PFSK-1 (cell line): ENCODE measurements around the gene ALDH18A1.

Experiments used
- POLR2AphosphoS5 ChIP-seq: IDR thresholded peaks from 2 replicates; pipeline ENCODE4 v1.6.1; 2012; ENCODE audit warnings: low read depth, mild to moderate bottlenecking, control low read depth, low read length, moderate library complexity
- TAF1 ChIP-seq: IDR thresholded peaks from 2 replicates; pipeline ENCODE4 v1.6.1; 2012; ENCODE audit warnings: low read length, control low read depth, borderline replicate concordance; ENCODE audit not compliant: insufficient read depth
- TF ChIP-seq, protein P1 (sequence below), 2 experiments: IDR thresholded peaks; 2 replicates each; pipeline versions ENCODE4 v1.6.1 to v1.8.0; 2011 to 2012; ENCODE audit warnings: low read depth in 2 of 2, low read length in 2 of 2, control low read depth in 1 of 2, inconsistent platforms in 1 of 2, mild to moderate bottlenecking in 1 of 2, moderate library complexity in 1 of 2; ENCODE audit not compliant: insufficient read depth in 1 of 2

DNA sequence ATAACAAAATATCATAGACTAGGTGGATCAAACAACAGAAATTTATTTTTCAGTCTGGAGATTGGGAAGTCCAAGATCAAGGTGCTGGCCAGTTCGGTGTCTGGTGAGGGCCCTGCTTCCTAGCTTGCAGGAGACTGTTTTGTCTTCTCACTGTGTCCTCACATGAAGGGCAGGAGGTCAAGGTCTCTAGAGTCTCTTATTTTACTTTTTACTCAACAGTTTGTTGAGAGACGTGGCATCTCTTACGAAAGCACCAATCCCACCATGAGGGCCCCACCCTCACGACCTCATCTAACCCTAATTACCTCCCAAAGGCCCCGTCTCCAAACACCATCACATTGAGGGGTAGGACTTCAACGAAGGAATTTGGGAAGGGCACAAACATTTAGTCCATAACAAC, 54.1 kb downstream of the ALDH18A1 start:
- TF ChIP-seq POLR2AphosphoS5 (no peak), TAF1 (no peak)
- TF ChIP-seq, protein P1, sequence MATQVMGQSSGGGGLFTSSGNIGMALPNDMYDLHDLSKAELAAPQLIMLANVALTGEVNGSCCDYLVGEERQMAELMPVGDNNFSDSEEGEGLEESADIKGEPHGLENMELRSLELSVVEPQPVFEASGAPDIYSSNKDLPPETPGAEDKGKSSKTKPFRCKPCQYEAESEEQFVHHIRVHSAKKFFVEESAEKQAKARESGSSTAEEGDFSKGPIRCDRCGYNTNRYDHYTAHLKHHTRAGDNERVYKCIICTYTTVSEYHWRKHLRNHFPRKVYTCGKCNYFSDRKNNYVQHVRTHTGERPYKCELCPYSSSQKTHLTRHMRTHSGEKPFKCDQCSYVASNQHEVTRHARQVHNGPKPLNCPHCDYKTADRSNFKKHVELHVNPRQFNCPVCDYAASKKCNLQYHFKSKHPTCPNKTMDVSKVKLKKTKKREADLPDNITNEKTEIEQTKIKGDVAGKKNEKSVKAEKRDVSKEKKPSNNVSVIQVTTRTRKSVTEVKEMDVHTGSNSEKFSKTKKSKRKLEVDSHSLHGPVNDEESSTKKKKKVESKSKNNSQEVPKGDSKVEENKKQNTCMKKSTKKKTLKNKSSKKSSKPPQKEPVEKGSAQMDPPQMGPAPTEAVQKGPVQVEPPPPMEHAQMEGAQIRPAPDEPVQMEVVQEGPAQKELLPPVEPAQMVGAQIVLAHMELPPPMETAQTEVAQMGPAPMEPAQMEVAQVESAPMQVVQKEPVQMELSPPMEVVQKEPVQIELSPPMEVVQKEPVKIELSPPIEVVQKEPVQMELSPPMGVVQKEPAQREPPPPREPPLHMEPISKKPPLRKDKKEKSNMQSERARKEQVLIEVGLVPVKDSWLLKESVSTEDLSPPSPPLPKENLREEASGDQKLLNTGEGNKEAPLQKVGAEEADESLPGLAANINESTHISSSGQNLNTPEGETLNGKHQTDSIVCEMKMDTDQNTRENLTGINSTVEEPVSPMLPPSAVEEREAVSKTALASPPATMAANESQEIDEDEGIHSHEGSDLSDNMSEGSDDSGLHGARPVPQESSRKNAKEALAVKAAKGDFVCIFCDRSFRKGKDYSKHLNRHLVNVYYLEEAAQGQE (IDR thresholded peaks at IDR 0.05; ENCODE audit: insufficient read depth in 1 of 2, low read depth in 2 of 2, low read length in 2 of 2): no peak
